Gastroesophageal sphincter (tissue), 3 donors: ENCODE measurements around the gene ZNF783.

Source experiments
- EP300 ChIP-seq: sonication (generic); formaldehyde crosslinking; IDR thresholded peaks from one replicate; pipeline ENCODE4 v1.6.1; 2017; ENCODE audit warnings: antibody characterized with exemption, mild to moderate bottlenecking
- POLR2A ChIP-seq, 2 donors: fragments of 450-650 bp; IDR thresholded peaks; one replicate each; pipeline ENCODE4 v1.6.1; 2017; ENCODE audit warnings: antibody characterized with exemption in 2 of 2, mild to moderate bottlenecking in 2 of 2, moderate library complexity in 1 of 2
- POLR2AphosphoS5 ChIP-seq: sonication (generic); formaldehyde crosslinking; IDR thresholded peaks from one replicate; pipeline ENCODE4 v1.6.1; 2017; ENCODE audit warnings: antibody characterized with exemption
- TF ChIP-seq, protein P1 (sequence below), 4 experiments: fragments of 200-600 bp in 2 of 4; fragments of 450-650 bp in 2 of 4; sonication (generic) in 1 of 4; IDR thresholded peaks; one replicate each; pipeline ENCODE4 v1.5.1; 2017 to 2019; ENCODE audit warnings: antibody characterized with exemption in 4 of 4, mild to moderate bottlenecking in 2 of 4, moderate library complexity in 2 of 4

- no peak for TF ChIP-seq EP300
- TF ChIP-seq POLR2AphosphoS5, result no peak
- TF ChIP-seq, protein P1, sequence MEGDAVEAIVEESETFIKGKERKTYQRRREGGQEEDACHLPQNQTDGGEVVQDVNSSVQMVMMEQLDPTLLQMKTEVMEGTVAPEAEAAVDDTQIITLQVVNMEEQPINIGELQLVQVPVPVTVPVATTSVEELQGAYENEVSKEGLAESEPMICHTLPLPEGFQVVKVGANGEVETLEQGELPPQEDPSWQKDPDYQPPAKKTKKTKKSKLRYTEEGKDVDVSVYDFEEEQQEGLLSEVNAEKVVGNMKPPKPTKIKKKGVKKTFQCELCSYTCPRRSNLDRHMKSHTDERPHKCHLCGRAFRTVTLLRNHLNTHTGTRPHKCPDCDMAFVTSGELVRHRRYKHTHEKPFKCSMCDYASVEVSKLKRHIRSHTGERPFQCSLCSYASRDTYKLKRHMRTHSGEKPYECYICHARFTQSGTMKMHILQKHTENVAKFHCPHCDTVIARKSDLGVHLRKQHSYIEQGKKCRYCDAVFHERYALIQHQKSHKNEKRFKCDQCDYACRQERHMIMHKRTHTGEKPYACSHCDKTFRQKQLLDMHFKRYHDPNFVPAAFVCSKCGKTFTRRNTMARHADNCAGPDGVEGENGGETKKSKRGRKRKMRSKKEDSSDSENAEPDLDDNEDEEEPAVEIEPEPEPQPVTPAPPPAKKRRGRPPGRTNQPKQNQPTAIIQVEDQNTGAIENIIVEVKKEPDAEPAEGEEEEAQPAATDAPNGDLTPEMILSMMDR (IDR thresholded peaks at IDR 0.05), result no peak
- no peak for TF ChIP-seq POLR2A (IDR thresholded peaks at IDR 0.05)
Observed at GRCh38 chr7:149225656-149226055, 36.3 kb upstream of the ZNF783 start.
